SK-N-SH (cell line): ENCODE data around the gene NCKAP5.

Source experiments
- CHD2 ChIP-seq: fragments of 150-350 bp; IDR thresholded peaks from 2 replicates; pipeline ENCODE4 v1.6.1; 2018; ENCODE audit warnings: low read length; ENCODE audit not compliant: partially characterized antibody
- ELF1 ChIP-seq: IDR thresholded peaks from 2 replicates; pipeline ENCODE4 v1.4.0; 2012
- EP300 ChIP-seq, 2 experiments: IDR thresholded peaks; 2 replicates each; pipeline versions ENCODE4 v1.4.0 to v1.6.1; 2012; ENCODE audit warnings: borderline replicate concordance in 1 of 2, low read depth in 1 of 2, low read length in 1 of 2
- GATA2 ChIP-seq: sonication (generic); formaldehyde crosslinking; IDR thresholded peaks from 2 replicates; pipeline ENCODE4 v1.5.0; 2020; ENCODE audit warnings: mild to moderate bottlenecking, missing genetic modification reagents
- MXI1 ChIP-seq: IDR thresholded peaks from 2 replicates; pipeline ENCODE4 v1.6.1; 2012; ENCODE audit warnings: mild to moderate bottlenecking, low read depth, low read length, improper control_type of control experiment
- POLR2AphosphoS5 ChIP-seq: IDR thresholded peaks from 2 replicates; pipeline ENCODE4 v1.6.1; 2012; ENCODE audit warnings: low read depth, low read length
- RAD21 ChIP-seq: IDR thresholded peaks from 2 replicates; pipeline ENCODE4 v1.6.1; 2012; ENCODE audit warnings: mild to moderate bottlenecking, low read length
- TAF1 ChIP-seq: IDR thresholded peaks from 2 replicates; pipeline ENCODE4 v1.6.1; 2012; ENCODE audit warnings: low read depth, mild to moderate bottlenecking, low read length, moderate library complexity, borderline replicate concordance
- TF ChIP-seq, protein P1 (sequence below): fragments of 200-600 bp; sonication (generic); IDR thresholded peaks from 2 replicates; pipeline ENCODE4 v1.6.1; 2017; ENCODE audit warnings: antibody characterized with exemption, mild to moderate bottlenecking, moderate library complexity
- TF ChIP-seq, protein P2 (sequence below): IDR thresholded peaks from 2 replicates; pipeline ENCODE4 v1.4.0; 2012; ENCODE audit warnings: low read depth, borderline replicate concordance
- TF ChIP-seq, protein P3 (sequence below): IDR thresholded peaks from 2 replicates; pipeline ENCODE4 v1.4.0; 2012; ENCODE audit warnings: low read depth
- TF ChIP-seq, protein P4 (sequence below): IDR thresholded peaks from 2 replicates; pipeline ENCODE4 v1.6.1; 2012; ENCODE audit warnings: mild to moderate bottlenecking, low read depth, low read length, moderate library complexity

DNA sequence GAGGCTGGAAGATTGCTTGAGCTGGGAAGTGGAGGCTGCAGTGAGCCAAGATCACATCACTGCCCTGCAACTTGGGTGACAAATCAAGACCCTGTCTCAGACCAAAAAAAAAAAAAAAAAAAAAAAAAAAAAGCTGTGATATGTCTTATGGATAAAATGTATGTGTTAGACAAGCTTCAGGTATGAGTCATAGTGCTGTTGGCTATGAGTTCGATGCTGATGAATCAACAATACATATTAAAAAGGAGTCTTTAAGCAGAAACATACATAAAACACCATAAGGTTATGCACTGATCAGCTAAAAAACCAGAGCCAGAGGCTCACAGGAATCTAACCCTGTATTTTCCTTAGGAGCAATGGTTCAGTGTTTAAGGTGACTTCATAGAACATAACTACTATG lies 332.3 kb downstream of the NCKAP5 start:
- TF ChIP-seq POLR2AphosphoS5, result no peak
- TF ChIP-seq, protein P1, sequence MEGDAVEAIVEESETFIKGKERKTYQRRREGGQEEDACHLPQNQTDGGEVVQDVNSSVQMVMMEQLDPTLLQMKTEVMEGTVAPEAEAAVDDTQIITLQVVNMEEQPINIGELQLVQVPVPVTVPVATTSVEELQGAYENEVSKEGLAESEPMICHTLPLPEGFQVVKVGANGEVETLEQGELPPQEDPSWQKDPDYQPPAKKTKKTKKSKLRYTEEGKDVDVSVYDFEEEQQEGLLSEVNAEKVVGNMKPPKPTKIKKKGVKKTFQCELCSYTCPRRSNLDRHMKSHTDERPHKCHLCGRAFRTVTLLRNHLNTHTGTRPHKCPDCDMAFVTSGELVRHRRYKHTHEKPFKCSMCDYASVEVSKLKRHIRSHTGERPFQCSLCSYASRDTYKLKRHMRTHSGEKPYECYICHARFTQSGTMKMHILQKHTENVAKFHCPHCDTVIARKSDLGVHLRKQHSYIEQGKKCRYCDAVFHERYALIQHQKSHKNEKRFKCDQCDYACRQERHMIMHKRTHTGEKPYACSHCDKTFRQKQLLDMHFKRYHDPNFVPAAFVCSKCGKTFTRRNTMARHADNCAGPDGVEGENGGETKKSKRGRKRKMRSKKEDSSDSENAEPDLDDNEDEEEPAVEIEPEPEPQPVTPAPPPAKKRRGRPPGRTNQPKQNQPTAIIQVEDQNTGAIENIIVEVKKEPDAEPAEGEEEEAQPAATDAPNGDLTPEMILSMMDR, result no peak
- TF ChIP-seq EP300 (IDR thresholded peaks at IDR 0.05; ENCODE audit: borderline replicate concordance in 1 of 2, low read depth in 1 of 2, low read length in 1 of 2), result no peak
- TF ChIP-seq, protein P2, sequence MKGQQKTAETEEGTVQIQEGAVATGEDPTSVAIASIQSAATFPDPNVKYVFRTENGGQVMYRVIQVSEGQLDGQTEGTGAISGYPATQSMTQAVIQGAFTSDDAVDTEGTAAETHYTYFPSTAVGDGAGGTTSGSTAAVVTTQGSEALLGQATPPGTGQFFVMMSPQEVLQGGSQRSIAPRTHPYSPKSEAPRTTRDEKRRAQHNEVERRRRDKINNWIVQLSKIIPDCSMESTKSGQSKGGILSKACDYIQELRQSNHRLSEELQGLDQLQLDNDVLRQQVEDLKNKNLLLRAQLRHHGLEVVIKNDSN, result no peak
- TF ChIP-seq CHD2, result no peak
- no peak for TF ChIP-seq TAF1
- TF ChIP-seq RAD21, result no peak
- TF ChIP-seq MXI1, result no peak
- TF ChIP-seq, protein P3, sequence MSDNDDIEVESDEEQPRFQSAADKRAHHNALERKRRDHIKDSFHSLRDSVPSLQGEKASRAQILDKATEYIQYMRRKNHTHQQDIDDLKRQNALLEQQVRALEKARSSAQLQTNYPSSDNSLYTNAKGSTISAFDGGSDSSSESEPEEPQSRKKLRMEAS, result no peak
- TF ChIP-seq, protein P4, sequence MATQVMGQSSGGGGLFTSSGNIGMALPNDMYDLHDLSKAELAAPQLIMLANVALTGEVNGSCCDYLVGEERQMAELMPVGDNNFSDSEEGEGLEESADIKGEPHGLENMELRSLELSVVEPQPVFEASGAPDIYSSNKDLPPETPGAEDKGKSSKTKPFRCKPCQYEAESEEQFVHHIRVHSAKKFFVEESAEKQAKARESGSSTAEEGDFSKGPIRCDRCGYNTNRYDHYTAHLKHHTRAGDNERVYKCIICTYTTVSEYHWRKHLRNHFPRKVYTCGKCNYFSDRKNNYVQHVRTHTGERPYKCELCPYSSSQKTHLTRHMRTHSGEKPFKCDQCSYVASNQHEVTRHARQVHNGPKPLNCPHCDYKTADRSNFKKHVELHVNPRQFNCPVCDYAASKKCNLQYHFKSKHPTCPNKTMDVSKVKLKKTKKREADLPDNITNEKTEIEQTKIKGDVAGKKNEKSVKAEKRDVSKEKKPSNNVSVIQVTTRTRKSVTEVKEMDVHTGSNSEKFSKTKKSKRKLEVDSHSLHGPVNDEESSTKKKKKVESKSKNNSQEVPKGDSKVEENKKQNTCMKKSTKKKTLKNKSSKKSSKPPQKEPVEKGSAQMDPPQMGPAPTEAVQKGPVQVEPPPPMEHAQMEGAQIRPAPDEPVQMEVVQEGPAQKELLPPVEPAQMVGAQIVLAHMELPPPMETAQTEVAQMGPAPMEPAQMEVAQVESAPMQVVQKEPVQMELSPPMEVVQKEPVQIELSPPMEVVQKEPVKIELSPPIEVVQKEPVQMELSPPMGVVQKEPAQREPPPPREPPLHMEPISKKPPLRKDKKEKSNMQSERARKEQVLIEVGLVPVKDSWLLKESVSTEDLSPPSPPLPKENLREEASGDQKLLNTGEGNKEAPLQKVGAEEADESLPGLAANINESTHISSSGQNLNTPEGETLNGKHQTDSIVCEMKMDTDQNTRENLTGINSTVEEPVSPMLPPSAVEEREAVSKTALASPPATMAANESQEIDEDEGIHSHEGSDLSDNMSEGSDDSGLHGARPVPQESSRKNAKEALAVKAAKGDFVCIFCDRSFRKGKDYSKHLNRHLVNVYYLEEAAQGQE, result no peak
- no peak for TF ChIP-seq GATA2
- TF ChIP-seq ELF1, result no peak
